Prostate gland (tissue), 2 donors: ENCODE data around the gene ARFRP1.

ENCODE experiments used
- POLR2A ChIP-seq: fragments of 450-650 bp; IDR thresholded peaks from one replicate; pipeline ENCODE4 v1.6.1; 2016; ENCODE audit warnings: antibody characterized with exemption, mild to moderate bottlenecking
- POLR2AphosphoS5 ChIP-seq: sonication (generic); formaldehyde crosslinking; IDR thresholded peaks from one replicate; pipeline ENCODE4 v1.6.1; 2017; ENCODE audit warnings: antibody characterized with exemption
- TF ChIP-seq, protein P1 (sequence below), 4 experiments: fragments of 200-600 bp in 2 of 4; fragments of 450-650 bp in 2 of 4; sonication (generic) in 2 of 4; IDR thresholded peaks; 1 replicate in 3 of 4; 2 replicates in 1 of 4; pipeline ENCODE4 v1.5.1; 2016 to 2019; ENCODE audit warnings: antibody characterized with exemption in 4 of 4, mild to moderate bottlenecking in 2 of 4, moderate library complexity in 2 of 4

DNA sequence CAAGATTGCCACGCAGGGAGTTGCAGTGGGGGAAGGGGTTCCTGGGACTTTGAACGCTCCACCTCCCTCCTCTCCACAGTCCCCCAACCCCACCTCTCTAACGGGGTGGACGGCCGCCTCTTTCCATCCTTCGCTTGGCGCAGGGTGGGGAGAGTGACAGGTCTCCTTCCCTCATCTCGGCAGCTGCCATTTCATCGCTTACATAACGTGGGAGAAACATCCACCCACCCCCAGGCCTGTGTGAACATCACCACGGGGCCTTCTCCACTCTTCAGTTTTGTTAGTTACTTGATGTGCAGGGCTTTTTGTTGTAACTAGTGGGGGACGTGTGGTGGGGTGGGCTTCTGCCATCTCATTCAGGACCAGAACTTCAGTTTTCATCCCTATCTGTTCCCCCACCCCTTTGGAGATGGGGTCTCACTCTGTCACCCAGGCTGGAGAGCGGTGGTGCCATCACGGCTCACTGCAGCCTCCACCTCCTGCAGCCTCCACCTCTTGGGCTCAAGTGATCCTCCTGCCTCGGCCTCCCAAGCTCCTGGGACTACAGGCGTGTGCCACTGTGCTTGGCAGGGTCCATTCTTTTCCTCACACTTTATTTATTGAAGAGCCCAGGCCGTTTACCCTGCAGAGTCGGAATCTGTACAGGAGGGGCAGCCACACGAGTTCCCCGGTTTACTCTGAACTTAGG lies 32.0 kb downstream of the ARFRP1 start:
- TF ChIP-seq, protein P1, sequence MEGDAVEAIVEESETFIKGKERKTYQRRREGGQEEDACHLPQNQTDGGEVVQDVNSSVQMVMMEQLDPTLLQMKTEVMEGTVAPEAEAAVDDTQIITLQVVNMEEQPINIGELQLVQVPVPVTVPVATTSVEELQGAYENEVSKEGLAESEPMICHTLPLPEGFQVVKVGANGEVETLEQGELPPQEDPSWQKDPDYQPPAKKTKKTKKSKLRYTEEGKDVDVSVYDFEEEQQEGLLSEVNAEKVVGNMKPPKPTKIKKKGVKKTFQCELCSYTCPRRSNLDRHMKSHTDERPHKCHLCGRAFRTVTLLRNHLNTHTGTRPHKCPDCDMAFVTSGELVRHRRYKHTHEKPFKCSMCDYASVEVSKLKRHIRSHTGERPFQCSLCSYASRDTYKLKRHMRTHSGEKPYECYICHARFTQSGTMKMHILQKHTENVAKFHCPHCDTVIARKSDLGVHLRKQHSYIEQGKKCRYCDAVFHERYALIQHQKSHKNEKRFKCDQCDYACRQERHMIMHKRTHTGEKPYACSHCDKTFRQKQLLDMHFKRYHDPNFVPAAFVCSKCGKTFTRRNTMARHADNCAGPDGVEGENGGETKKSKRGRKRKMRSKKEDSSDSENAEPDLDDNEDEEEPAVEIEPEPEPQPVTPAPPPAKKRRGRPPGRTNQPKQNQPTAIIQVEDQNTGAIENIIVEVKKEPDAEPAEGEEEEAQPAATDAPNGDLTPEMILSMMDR (IDR thresholded peaks at IDR 0.05), result no peak
- no peak for TF ChIP-seq POLR2AphosphoS5
- no peak for TF ChIP-seq POLR2A
